K562 (cell line): ENCODE measurements around the gene LRRC7. TPM values are rescaled to one million over a fixed set of nuclear protein-coding genes. Genes with fewer than 3 reads are reported as not detected.

Experiments used
- FUS ChIP-seq: fragments of 200-400 bp; formaldehyde crosslinking; optimal IDR thresholded peaks from 2 replicates; pipeline ENCODE3; 2017; ENCODE audit warnings: low read depth, low read length
- HBP1 ChIP-seq: fragments of 450-650 bp; formaldehyde crosslinking; IDR thresholded peaks from 2 replicates; pipeline ENCODE4 v1.4.0; 2022; ENCODE audit warnings: missing genetic modification characterization
- NFYB ChIP-seq: IDR thresholded peaks from 2 replicates; pipeline ENCODE4 v1.6.1; 2011; ENCODE audit warnings: mild to moderate bottlenecking, moderate library complexity; ENCODE audit not compliant: insufficient read length; ENCODE audit errors: extremely low read depth
- RBM39 ChIP-seq: fragments of 200-400 bp; formaldehyde crosslinking; optimal IDR thresholded peaks from 2 replicates; pipeline ENCODE3; 2018; ENCODE audit warnings: low read depth, low read length
- SIN3A ChIP-seq, 2 experiments: fragments of 150-350 bp in 1 of 2; IDR thresholded peaks; 2 replicates each; pipeline ENCODE4 v1.6.1; 2011 to 2016; ENCODE audit warnings: borderline replicate concordance in 2 of 2, low read depth in 2 of 2, low read length in 2 of 2, mild to moderate bottlenecking in 2 of 2, moderate library complexity in 2 of 2; ENCODE audit not compliant: control insufficient read depth in 1 of 2
- TAF9B ChIP-seq: fragments of 450-650 bp; IDR thresholded peaks from 2 replicates; pipeline ENCODE4 v1.6.1; 2018; ENCODE audit warnings: mild to moderate bottlenecking; ENCODE audit not compliant: partially characterized antibody
- TFAP4 ChIP-seq: sonication (generic); formaldehyde crosslinking; IDR thresholded peaks from 2 replicates; pipeline ENCODE4 v1.8.0; 2022; ENCODE audit warnings: missing genetic modification reagents, mild to moderate bottlenecking, moderate library complexity, borderline replicate concordance
- ZFP30 ChIP-seq: fragments of 250-450 bp; sonication (Bioruptor Pico); IDR thresholded peaks from 2 replicates; pipeline ENCODE4 v1.8.0; 2022; ENCODE audit warnings: moderate library complexity, mild to moderate bottlenecking, inconsistent platforms, borderline replicate concordance
- ZNF146 ChIP-seq: IDR thresholded peaks from one replicate; pipeline ENCODE4 v1.6.1; 2018; ENCODE audit warnings: missing compliant biosample characterization; ENCODE audit not compliant: unreplicated experiment
- ZNF217 ChIP-seq: sonication (generic); formaldehyde crosslinking; IDR thresholded peaks from 2 replicates; pipeline ENCODE4 v1.8.0; 2022; ENCODE audit warnings: mild to moderate bottlenecking, missing genetic modification reagents
- ZNF384 ChIP-seq: IDR thresholded peaks from 2 replicates; pipeline ENCODE4 v1.6.1; 2012; ENCODE audit warnings: low read depth, low read length, improper control_type of control experiment
- ZNF408 ChIP-seq: fragments of 250-450 bp; sonication (Bioruptor Pico); IDR thresholded peaks from 2 replicates; pipeline ENCODE4 v1.4.0; 2020; ENCODE audit warnings: low read depth, mild to moderate bottlenecking, moderate library complexity
- ZNF644 ChIP-seq: fragments of 200-800 bp; sonication (Bioruptor generic); IDR thresholded peaks from 2 replicates; pipeline ENCODE4 v1.6.1; 2016; ENCODE audit warnings: low read depth, missing genetic modification characterization, missing compliant biosample characterization
- ZSCAN29 ChIP-seq: fragments of 450-650 bp; IDR thresholded peaks from 2 replicates; pipeline ENCODE4 v1.6.1; 2017
- polyA plus RNA-seq, 8 experiments: library from polyadenylated mRNA; depleted of rRNA in 4 of 8; stranded (reverse) in 5 of 8; unstranded in 3 of 8; fragments of >200 nt; fragmentation: Nextera tagmentation in 2 of 8; fragmentation: Illumina TruSeq in 1 of 8; extraction: Ambion mirVana in 2 of 8; extraction: Trizol in 1 of 8; gene quantifications; 2 replicates each; pipeline versions ENCODE4 v1.2.1 to v1.2.3, GENCODE V29; 2011 to 2014; ENCODE audit warnings: inconsistent platforms in 1 of 8, missing spikeins in 1 of 8
- total RNA-seq, 7 experiments: library from RNA; depleted of rRNA in 6 of 7; stranded (reverse); fragments of >200 nt in 6 of 7; fragmentation: Illumina TruSeq in 2 of 7; extraction: Trizol in 2 of 7; gene quantifications; 2 replicates each; pipeline versions ENCODE4 v1.2.1 to v1.2.3, GENCODE V29; 2011 to 2021; ENCODE audit warnings: low replicate concordance in 1 of 7
- TF ChIP-seq, protein P1 (sequence below): fragments of 450-650 bp; IDR thresholded peaks from 2 replicates; pipeline ENCODE4 v1.6.1; 2016; ENCODE audit warnings: mild to moderate bottlenecking, moderate library complexity

The LRRC7 gene
- total and polyA plus RNA-seq, 9 of the 15 experiments (the other 6 are each of a cell fraction or from before 2014, with no cell fraction given) = 0.09 to 0.94 (median 0.49) TPM

DNA sequence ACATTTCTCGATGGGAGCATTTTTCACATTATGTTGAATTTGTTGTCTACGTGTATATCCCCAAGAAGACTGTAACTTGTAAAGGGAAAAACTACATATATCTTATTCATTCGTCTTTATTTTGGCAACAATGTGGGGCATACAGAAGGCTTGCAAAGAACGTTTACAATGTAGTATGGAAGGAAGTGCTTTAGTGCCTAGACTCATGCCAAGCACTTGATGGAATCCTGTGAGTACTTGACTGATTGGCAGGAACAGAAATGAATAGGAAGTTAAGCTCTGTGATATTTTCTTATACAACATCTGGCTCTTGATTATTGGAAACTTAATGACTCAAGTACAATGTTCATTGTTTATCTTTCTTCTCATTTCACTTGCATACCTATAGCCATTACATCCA is 284.4 kb downstream of the LRRC7 start (continued):
- TF ChIP-seq, protein P1, sequence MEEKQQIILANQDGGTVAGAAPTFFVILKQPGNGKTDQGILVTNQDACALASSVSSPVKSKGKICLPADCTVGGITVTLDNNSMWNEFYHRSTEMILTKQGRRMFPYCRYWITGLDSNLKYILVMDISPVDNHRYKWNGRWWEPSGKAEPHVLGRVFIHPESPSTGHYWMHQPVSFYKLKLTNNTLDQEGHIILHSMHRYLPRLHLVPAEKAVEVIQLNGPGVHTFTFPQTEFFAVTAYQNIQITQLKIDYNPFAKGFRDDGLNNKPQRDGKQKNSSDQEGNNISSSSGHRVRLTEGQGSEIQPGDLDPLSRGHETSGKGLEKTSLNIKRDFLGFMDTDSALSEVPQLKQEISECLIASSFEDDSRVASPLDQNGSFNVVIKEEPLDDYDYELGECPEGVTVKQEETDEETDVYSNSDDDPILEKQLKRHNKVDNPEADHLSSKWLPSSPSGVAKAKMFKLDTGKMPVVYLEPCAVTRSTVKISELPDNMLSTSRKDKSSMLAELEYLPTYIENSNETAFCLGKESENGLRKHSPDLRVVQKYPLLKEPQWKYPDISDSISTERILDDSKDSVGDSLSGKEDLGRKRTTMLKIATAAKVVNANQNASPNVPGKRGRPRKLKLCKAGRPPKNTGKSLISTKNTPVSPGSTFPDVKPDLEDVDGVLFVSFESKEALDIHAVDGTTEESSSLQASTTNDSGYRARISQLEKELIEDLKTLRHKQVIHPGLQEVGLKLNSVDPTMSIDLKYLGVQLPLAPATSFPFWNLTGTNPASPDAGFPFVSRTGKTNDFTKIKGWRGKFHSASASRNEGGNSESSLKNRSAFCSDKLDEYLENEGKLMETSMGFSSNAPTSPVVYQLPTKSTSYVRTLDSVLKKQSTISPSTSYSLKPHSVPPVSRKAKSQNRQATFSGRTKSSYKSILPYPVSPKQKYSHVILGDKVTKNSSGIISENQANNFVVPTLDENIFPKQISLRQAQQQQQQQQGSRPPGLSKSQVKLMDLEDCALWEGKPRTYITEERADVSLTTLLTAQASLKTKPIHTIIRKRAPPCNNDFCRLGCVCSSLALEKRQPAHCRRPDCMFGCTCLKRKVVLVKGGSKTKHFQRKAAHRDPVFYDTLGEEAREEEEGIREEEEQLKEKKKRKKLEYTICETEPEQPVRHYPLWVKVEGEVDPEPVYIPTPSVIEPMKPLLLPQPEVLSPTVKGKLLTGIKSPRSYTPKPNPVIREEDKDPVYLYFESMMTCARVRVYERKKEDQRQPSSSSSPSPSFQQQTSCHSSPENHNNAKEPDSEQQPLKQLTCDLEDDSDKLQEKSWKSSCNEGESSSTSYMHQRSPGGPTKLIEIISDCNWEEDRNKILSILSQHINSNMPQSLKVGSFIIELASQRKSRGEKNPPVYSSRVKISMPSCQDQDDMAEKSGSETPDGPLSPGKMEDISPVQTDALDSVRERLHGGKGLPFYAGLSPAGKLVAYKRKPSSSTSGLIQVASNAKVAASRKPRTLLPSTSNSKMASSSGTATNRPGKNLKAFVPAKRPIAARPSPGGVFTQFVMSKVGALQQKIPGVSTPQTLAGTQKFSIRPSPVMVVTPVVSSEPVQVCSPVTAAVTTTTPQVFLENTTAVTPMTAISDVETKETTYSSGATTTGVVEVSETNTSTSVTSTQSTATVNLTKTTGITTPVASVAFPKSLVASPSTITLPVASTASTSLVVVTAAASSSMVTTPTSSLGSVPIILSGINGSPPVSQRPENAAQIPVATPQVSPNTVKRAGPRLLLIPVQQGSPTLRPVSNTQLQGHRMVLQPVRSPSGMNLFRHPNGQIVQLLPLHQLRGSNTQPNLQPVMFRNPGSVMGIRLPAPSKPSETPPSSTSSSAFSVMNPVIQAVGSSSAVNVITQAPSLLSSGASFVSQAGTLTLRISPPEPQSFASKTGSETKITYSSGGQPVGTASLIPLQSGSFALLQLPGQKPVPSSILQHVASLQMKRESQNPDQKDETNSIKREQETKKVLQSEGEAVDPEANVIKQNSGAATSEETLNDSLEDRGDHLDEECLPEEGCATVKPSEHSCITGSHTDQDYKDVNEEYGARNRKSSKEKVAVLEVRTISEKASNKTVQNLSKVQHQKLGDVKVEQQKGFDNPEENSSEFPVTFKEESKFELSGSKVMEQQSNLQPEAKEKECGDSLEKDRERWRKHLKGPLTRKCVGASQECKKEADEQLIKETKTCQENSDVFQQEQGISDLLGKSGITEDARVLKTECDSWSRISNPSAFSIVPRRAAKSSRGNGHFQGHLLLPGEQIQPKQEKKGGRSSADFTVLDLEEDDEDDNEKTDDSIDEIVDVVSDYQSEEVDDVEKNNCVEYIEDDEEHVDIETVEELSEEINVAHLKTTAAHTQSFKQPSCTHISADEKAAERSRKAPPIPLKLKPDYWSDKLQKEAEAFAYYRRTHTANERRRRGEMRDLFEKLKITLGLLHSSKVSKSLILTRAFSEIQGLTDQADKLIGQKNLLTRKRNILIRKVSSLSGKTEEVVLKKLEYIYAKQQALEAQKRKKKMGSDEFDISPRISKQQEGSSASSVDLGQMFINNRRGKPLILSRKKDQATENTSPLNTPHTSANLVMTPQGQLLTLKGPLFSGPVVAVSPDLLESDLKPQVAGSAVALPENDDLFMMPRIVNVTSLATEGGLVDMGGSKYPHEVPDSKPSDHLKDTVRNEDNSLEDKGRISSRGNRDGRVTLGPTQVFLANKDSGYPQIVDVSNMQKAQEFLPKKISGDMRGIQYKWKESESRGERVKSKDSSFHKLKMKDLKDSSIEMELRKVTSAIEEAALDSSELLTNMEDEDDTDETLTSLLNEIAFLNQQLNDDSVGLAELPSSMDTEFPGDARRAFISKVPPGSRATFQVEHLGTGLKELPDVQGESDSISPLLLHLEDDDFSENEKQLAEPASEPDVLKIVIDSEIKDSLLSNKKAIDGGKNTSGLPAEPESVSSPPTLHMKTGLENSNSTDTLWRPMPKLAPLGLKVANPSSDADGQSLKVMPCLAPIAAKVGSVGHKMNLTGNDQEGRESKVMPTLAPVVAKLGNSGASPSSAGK = no peak
- TF ChIP-seq FUS (no peak), TAF9B (no peak), HBP1 (no peak), ZNF384 (no peak), ZFP30 (no peak), ZNF146 (CRISPR knock-in tag) (no peak), ZNF408 (CRISPR knock-in tag) (no peak), ZSCAN29 (no peak), TFAP4 (CRISPR knock-in tag) (no peak), ZNF644 (tag) (no peak), NFYB (no peak), ZNF217 (no peak), SIN3A (IDR thresholded peaks at IDR 0.05; ENCODE audit: borderline replicate concordance in 2 of 2, control insufficient read depth in 1 of 2, low read depth in 2 of 2, low read length in 2 of 2) (no peak), RBM39 (no peak)
- TF ChIP-seq, all 486 proteins: peak for 0
